Stimulated activated CD4-positive, alpha-beta T cell treated with anti-CD3 and anti-CD28 coated beads, Interleukin-4, amount 100 ng/mL, for 1 hour (primary cell): ENCODE data around the gene CHIC2.
"Not testable (repeated sequence)": the region's sequence is repeated elsewhere in the genome, so short reads cannot be mapped to it uniquely, and the experiment has no call there.

ENCODE experiments used
- DNase-seq: peaks from one replicate; pipeline ENCODE4 v3.0.0-alpha.2; 2020

CHIC2 gene

DNA sequence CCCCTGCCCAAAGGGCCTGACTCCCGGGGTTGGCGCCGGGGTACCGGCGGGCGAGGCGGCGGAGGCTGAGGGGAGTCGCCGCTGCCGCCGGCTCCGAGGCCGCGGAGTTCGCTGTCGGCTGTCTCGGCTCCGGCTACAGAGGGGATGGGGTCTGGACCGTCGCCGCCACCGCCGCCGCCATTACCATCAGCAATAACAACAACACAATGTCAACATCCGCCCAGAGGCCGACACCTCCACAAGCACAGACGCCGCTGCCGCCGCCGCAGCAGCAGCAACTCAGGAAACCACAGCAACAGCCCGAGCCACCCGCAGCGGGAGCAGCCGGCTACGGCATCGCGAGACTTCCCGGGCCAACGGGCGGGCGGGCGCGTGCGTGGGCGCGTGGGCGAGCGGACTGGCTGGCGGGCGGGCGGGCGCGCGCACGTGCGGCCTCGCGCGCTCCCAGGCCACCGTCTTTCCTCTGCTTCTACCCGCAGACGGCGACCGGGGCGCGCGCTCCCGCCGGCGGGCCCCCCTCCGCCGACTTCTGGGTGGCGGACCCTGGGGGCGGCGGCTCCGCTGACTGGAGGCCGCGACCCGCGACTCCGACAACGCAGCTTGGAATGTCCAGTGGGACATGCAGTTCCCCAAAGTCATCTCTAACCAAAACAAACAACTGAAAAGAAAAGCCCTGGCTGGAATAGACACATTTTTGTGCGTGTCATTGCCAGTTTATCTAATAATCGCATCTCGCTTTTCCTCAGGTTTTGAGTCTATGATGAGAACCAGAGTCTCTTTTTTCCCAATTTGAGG is at the start of gene CHIC2:
CHIC2 (minus strand) TSS at position 289 of the 795 bp plus-strand sequence. CDS start 305 bp downstream, outside the sequence.
- peak; percentile 97 for DNase-seq

DNA sequence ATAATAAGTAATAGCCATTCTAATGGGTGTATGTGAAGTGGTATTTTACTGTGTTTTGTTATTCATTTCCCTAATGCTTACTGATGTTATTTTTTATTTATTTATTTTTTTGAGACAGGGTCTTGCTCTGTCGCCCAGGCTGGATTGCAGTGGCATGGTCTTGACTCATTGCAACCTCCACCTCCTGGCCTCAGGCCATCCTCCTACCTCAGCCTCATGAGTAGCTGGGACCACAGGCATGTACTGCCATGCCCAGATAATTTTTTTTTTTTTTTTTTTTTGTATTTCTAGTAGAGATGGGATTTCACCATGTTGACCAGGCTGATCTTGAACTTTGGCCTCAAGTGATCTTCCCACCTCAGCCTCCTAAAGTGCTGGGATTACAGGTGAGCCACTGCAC is 48.8 kb upstream of the CHIC2 start:
- not testable (repeated sequence) for DNase-seq

DNA sequence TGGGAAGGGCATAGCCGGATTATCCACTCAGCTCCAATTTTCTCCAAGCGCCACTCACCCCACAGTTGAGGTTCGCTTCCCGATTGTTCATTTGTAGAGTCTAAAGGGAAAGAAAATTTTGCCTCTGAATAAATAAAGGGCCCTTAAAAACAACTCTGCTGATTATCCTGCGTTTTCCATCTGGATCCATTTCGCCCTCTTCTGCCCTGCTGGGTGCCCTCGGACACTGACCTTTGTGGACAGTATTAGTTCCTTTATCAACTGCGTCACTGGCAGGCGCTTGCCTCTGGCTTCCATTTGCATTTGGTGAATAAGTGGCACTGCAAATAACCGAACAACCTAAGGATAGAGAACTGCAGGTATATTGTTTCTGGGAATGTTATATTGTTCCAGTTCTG is 45.6 kb upstream of the CHIC2 start:
- no peak for DNase-seq

DNA sequence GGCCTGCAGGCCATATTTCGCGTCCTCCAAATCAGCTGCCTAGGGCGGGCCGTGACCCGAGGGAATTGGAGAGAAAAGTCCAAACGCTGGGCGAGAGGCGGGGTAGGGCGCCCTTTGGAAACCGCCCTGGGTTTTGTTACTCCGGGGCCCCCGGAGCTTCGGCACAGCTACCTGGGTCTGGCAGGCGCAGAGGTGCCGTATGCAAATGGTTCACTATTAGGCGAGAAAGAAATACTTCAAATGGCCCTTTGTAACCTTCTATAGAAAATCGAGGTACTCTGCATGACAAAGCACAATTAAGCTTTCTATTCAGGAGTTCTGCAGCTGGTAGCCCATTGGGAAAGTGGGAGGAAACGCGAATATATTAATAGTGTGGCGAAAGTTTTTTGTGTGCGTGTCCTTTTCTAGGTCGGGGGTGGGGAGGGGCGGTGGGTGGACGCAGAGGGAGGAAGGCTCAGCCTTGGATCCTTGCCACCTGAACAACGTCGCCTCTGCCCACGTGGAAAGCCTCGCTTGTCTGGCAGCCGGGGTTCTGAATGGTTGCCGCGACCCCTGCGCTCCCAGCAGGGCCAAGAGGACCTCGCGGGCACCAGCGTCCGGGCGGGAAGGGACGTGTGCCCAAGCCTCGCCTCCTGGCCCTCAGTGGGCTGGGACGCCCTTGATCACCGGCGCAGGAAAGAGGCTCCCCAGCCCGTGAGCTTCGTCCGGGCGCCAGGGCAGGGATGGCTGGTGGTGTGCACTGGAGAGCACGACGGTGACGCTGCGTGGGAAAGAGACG is 45.0 kb upstream of the CHIC2 start:
- no peak for DNase-seq

DNA sequence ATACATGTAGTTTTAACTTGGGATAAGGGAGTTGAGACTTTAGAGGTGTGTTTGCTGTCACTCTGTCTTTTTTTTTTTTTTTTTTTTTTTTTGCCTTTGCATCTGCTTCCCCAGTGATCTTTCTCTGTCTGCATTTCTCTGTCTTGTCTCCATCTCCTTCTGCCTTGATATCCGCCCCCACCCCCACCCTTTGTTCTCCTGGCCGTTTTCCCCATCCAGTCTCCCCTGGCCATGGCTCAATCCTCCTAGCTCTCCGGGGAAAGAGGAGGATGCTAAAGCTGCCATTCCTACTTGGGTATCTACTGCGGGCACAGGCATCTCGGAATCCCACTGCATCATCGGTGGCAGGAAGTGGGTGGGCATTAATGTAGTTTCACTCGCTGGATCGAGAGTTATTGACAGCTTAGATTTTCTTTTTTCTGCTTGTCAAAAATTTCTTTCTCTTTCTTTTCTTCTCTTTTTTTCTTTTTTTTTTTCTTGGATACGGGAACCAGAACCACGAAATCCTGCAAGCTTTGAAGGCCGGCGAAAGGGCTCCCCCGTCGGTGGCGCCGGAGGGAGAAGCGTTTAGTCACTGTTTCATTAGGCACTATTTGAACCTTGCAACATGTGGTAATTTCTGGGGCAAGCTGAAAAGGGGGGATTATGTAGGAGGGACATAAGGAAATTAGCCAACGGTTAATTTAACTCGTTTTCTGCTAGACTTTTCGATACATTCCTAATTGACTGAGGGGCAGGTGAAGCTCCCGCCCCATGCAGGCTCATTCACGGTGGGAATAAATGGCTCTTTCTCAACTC is 43.7 kb upstream of the CHIC2 start:
- DNase-seq: no peak

DNA sequence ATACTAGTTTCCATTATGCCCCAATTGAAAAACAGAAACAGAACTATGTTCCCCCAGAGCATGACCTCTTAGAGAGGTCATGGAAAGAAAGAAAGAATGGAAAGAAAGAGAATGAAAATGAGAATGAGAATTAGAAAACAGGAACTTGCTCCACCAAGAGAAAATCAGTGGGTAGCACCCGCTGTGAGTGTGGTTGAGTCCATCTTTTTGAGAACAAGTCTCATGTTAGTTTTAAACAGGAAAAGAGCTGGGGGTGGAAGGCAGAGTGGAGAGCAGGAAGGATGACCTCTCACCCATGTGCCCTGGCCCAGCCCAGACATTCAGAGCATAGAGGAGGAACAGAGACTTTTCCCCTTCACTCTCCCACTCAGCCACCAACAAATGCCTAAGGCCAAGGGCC is 40.5 kb upstream of the CHIC2 start:
- DNase-seq: no peak

DNA sequence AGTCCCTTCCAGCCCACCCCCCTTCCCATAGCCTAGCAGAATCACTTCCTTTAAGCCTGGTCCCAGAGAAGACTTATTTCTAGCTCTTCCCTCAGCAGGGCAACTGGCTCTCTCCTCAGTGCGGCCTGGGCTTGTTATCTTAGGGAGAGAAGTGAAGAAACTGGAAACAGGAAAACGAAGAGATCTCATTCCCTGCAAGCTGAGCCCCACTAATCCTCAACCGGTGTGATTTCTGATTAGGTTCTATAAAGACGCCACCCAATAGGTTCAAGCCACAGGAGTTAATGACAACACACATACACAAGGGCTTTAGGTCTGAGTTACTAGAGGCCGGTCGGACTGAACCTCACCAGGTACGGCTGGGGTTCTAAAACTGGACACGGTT is 38.8 kb upstream of the CHIC2 start:
- no peak for DNase-seq

DNA sequence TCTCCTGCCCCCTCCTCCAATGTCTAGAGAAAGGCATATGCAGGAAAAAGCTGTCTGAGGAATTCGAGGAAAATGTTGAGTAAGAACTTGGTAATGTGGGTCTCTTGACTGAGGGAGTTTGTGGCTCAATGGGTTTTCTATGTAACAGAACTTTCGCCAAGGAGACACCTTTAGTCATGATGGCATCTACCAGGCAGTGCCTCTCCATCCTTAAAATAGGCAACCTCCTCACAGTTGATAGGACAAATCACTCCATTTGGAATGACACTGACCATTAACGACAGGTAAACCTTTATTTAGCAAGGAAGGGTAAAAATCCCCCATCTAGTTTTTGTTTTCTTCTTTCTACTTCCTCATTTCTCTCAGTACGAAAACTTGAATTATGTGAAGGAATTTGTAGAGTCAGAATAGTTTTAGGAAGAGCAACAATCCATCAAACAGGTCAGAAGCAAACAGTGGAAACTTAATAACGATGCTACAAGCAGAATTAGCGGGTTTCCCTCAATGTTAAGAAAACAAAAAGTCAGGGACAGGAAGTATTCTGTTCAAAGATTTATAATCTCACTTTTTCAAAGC is 38.2 kb upstream of the CHIC2 start:
- DNase-seq: no peak

DNA sequence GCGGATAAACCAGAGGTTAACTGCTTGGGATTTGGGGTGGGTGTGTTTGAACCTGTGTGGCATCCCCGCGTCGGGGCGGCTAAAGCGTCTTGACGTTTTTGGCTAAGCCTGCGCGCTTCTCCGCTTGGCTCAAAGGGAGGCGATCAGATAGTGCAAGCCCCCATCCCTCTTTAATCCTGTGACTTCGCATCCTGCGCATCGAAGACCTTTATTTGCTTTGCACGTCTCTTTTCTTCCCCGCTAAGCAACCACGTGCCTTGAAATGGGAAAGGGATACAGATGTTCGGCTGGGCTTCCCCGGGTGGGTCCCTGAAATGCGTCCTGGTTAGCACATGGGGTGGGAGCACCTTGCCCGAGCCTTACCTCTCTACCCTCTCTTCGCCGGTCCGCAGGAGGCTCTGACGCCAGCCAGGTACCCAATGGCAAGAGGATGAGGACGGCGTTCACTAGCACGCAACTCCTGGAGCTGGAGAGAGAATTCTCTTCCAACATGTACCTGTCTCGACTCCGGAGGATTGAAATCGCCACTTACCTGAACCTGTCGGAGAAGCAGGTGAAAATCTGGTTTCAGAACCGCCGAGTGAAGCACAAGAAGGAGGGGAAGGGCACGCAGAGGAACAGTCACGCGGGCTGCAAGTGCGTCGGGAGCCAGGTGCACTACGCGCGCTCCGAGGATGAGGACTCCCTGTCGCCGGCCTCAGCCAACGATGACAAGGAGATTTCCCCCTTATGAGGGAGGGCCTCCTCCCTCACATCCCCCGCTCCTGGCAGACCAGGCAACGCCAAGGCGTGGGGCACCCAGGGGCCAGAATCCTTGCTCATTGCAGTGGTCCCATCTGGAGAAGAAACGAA is 37.0 kb upstream of the CHIC2 start:
- DNase-seq: no peak

DNA sequence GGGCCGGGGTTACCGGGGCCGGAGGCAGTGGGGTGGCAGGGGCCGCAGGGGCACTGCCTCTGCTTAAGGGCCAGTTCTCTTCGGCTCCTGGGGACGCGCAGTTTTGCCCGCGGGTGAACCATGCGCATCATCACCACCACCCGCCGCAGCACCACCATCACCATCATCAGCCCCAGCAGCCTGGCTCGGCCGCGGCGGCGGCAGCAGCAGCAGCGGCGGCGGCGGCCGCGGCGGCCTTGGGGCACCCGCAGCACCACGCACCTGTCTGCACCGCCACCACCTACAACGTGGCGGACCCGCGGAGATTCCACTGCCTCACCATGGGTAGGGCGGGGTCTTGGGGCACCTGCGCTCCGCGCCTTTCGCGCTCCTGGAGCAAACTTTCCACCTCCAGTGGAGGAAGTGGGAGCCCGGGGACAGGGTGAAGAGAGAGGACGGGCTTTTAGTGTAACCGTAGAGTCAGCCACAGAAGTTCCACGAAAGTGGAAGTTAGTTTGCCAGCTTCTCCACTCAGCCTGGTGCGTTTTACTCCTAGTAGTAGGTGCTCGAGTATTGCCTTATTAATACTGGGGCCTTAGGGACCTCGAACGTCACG is 36.3 kb upstream of the CHIC2 start:
- DNase-seq: peak; percentile 31

DNA sequence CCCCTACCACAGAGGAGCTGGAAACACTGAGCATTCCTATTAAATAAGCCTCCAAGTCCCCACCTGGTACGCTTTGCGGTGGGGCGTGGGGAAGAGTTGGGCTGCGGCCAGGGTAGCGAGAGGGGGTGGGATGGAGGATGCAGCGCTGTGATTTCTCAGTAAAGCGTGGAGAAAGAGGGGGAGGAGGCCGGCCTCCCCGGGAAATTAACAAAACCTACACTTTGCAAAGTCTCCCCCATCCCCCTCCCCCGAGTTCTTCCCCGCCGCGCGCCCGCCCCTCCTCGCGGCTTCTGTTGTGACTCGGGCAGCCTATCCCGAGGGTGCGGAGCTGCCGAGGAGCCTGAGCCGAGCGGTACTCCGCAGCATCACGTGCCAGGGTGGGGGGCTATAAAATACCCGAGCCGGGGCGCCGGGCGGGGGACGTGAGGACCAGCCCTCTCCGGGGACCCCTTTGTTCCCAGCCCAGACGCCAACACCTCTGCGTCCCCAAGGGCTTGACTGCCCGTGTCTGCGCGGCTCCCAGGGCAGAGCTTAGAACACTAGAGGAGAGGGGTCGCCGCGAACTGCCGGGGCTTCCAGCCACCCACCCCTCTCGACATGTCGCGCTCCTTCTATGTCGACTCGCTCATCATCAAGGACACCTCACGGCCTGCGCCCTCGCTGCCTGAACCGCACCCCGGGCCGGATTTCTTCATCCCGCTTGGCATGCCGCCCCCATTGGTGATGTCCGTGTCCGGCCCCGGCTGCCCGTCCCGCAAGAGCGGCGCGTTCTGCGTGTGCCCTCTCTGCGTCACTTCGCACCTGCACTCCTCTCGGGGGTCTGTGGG is 35.6 kb upstream of the CHIC2 start, which contains the start of gene GSX2:
GSX2 (plus strand) TSS at position 416 of the 827 bp plus-strand sequence; CDS start at position 598, 182 bp downstream.
- DNase-seq: no peak

DNA sequence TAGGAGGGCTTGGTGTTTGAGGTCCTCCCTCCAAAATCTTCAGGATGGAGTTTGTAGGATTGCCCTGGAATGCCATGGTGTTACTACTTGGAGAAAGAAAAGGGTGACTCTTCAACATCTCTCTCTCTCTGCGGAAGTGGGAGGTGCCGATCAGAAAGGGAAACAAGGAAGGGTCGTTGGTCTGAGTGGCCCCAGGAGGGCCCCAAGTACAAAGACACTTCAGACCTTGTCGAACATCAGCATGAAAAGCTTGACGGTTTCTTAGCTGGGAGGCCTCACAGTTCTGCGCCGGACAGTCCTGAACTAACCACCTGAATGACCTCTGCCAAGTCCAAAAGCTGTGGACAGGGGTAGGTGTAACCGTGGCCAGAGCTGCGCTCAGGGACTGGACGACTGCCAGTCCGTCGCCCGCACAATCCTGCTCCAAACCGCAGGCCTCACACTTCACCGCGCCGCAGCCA is 34.9 kb upstream of the CHIC2 start:
- DNase-seq: no peak

DNA sequence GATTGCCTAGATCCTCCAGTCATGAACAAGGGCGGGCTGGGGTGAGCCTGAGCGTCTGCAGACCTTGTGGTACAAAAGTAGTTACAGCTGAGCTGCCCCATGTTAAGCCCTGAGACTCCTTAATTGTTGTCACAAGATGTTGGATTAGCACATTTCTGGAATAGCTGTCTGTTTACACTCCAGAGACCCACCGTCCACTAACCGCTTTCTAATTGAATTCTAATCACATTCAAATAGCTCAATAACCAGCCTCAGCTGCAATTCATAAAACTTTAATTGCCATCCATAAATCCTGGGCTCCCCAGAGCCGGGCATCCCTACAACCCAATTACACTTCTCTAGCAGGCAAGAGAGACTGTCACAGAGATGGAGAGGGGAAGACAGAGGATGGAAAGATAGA is 34.0 kb upstream of the CHIC2 start:
- no peak for DNase-seq

DNA sequence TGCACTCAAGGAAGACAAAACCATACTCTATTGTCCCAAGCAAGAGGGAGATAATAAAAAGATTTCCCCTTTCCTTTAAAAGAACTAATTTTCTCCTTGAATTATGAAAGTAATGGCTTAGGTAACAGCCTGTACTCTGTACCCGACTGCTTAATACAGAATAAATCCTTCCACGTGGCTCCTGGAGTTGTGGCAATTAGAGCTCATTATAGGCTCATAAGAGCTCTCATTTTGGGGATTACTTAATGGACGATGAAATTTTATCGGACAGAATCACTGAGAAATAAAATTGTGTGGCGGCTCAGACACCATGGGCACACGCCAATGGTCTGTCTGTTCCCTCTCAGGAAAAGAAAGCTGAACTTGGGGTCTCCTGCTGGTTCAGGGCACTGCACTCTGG is 32.7 kb upstream of the CHIC2 start:
- DNase-seq: no peak

DNA sequence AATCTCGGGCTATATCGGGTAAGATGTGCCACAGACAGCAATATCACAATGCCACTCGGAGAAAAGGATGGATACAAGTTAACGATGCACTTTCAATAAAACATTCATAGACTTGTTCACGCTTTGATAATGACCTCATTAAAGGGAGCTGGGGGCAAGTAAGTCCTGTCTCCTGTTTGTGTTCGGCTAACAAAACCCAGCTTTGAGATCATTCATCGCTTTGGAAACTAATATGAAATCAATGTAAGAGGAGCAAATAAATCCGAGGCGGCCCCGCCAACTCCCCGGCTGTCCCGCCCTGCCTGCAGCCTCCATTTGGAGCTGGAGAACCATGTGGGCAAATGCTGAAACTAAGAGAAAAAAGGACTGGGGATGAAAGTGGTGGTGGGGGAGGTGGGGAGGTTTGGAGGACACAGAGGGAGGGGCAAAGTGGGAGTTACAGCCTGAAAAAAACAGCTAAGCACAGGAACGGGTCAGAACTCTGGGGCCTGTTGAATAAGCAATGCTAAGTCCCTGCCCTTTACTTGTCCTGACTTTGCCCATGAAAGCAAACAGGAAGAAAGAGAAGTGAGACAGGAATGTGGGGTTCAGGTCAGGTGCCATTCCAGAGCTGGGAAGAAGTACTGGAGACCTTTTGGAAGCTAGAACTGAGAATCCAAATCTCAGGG is 32.0 kb upstream of the CHIC2 start:
- no peak for DNase-seq

DNA sequence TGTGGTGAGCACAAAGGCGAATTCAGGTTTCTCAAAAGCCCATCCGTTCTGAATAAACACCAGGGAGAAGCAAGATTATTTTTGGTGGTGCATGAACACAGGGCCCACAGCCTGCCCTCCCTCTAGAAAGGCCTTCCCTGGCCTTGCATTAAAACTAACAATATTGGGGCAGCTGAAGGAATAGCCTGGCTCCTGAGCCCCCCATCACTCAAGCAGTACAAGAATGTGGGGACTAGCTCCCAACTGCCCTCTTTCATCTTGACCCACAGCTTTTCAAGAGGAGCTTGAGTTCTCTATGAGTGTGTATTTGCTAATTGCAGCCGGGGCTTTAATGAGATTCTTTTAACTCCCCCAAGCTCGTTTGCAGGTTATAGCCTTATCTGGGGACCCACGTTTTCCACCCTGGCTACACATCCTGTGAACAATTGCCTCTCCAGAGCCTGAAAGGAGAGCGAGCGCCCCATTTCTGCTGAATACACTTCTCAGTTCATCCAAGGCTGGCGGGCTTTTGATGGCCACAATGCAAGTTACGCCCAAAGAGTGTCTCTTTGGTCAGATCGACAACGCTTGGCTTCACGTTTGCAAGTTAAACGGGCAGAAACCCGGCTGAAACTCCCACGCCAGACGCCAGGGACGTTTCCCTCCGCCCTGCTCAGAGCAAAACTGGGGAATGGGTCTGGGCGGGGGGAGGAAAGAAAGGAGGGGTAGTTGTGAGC is 30.9 kb upstream of the CHIC2 start:
- no peak for DNase-seq

DNA sequence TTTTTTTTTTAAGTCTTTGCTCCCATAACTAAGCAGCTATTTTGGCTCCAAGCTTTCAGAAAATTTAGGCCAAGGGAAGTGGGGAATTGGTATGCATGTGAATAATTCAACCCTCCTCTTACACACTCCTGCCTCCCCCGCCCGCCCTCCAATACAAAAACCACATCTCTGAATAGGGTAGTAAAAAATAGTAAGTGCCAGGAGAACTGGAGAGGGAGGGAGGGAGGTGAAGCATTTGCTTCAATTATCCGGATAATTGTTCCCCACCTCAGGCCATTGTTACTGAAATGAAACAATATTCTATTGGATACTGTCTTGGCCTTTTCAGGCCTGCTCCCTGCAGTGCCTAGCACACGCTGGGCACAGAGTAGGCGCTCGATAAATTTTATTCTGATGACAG is 30.0 kb upstream of the CHIC2 start:
- no peak for DNase-seq

DNA sequence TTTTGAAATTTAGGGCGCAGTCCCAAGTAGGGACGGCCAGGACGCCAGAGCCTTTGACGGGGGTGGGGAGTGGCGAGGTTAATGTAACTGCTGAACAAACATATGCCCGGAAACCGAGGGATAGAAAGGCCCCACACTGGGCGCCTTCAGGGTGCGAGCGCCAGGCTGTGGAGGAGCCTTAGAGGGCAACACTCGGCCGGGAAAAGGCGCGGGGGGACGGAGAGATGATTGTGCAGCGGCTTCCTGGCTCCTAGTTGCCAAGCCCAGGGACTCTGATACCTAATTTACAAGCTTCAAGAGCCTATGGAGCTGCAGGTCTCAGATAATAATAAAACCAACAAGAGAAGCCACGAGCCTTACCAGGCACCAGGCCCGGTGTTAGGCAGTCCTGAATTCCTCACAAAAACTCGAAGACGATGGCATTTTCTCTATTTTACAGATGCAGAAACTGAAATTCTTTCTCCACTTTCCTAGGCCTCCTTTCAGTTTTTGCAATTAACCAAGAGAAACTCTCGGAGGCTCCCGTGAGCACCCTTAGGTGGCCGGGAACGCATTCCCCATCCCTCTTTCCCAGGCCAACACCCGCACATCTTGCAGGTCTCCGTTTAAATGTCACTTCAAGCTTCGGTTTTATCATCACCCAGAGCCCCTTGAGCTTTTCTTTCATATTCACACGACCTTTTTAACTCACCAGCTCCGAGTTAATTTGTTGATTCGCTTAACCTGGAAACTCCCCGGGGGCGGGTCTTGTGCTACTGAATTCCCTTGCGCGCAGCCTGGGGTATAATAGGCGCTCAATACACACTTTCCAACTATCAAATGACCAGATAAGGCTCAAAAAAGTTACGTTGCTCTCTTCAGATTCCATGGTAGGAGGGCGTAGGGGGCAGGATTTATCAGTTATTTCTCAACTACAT is 29.2 kb upstream of the CHIC2 start:
- peak; percentile 59 for DNase-seq
